ENCODE data around the gene SH3PXD2A. TPM values are rescaled to one million over a fixed set of nuclear protein-coding genes. Genes with fewer than 3 reads are reported as not detected.
"Not testable (repeated sequence)": the region's sequence is repeated elsewhere in the genome, so short reads cannot be mapped to it uniquely, and the experiment has no call there.

The SH3PXD2A gene
- polyA plus RNA-seq, 4 donors: 29.3 to 31.7 (median 30.5) TPM

GRCh38 chr10:103677486-103678177 is 177.7 kb downstream of the SH3PXD2A start:
- no peak for DNase-seq (ENCODE audit: low read depth in 4 of 4, low spot score in 3 of 4)

- no peak for DNase-seq (ENCODE audit: low read depth in 4 of 4, low spot score in 3 of 4)
Observed at GRCh38 chr10:103676851-103677417, 178.4 kb downstream of the SH3PXD2A start.

- no peak for DNase-seq (ENCODE audit: low read depth in 4 of 4, low spot score in 3 of 4)
Observed at GRCh38 chr10:103676058-103676785, 179.2 kb downstream of the SH3PXD2A start.

GRCh38 chr10:103673606-103674005 is 181.8 kb downstream of the SH3PXD2A start:
- DNase-seq (ENCODE audit: low read depth in 4 of 4, low spot score in 3 of 4): no peak

- DNase-seq (ENCODE audit: low read depth in 4 of 4, low spot score in 3 of 4): no peak
Observed at GRCh38 chr10:103672345-103672744, 183.0 kb downstream of the SH3PXD2A start.

GRCh38 chr10:103671126-103671895 is 184.1 kb downstream of the SH3PXD2A start:
- DNase-seq (ENCODE audit: low read depth in 4 of 4, low spot score in 3 of 4): peak in 1 of 4 donors; percentile 60

- DNase-seq (ENCODE audit: low read depth in 4 of 4, low spot score in 3 of 4): no peak
Observed at GRCh38 chr10:103669944-103670343, 185.4 kb downstream of the SH3PXD2A start.

GRCh38 chr10:103669243-103669929 is 186.0 kb downstream of the SH3PXD2A start:
- DNase-seq (ENCODE audit: low read depth in 4 of 4, low spot score in 3 of 4): no peak

GRCh38 chr10:103668351-103669242 is 186.8 kb downstream of the SH3PXD2A start:
- peak in 1 of 4 donors; percentile 46 for DNase-seq (ENCODE audit: low read depth in 4 of 4, low spot score in 3 of 4)

- peak in 1 of 4 donors; percentile 54 for DNase-seq (ENCODE audit: low read depth in 4 of 4, low spot score in 3 of 4)
Observed at GRCh38 chr10:103667356-103667755, 188.0 kb downstream of the SH3PXD2A start.

- DNase-seq (ENCODE audit: low read depth in 4 of 4, low spot score in 3 of 4): no peak
Observed at GRCh38 chr10:103666762-103667150, 188.6 kb downstream of the SH3PXD2A start.

- DNase-seq (ENCODE audit: low read depth in 4 of 4, low spot score in 3 of 4): no peak
Observed at GRCh38 chr10:103666087-103666761, 189.2 kb downstream of the SH3PXD2A start.

GRCh38 chr10:103665162-103665889 is 190.1 kb downstream of the SH3PXD2A start:
- no peak for DNase-seq (ENCODE audit: low read depth in 4 of 4, low spot score in 3 of 4)

GRCh38 chr10:103663802-103664201 is 191.6 kb downstream of the SH3PXD2A start:
- DNase-seq (ENCODE audit: low read depth in 4 of 4, low spot score in 3 of 4): no peak

- no peak for DNase-seq (ENCODE audit: low read depth in 4 of 4, low spot score in 3 of 4)
Observed at GRCh38 chr10:103663236-103663635, 192.1 kb downstream of the SH3PXD2A start.

- DNase-seq (ENCODE audit: low read depth in 4 of 4, low spot score in 3 of 4): not testable (repeated sequence)
Observed at GRCh38 chr10:103662704-103663103, 192.7 kb downstream of the SH3PXD2A start.

GRCh38 chr10:103661198-103661950 is 194.0 kb downstream of the SH3PXD2A start:
- DNase-seq (ENCODE audit: low read depth in 4 of 4, low spot score in 3 of 4): peak in 2 of 4 donors; percentile 81 to 87

All from right renal pelvis (tissue), 4 donors.